GM21786 (cell line): Measurements from ENCODE around the gene NFU1.

Experiments
- ATAC-seq: cut with Tn5 transposase; IDR thresholded peaks from one replicate; pipeline ENCODE4 v1.9.1; 2021; ENCODE audit not compliant: unreplicated experiment

Gene NFU1

GRCh38 chr2:69353360-69353759, 83.9 kb downstream of the NFU1 start:
- ATAC-seq: no peak

GRCh38 chr2:69348781-69349180, 88.5 kb downstream of the NFU1 start:
- ATAC-seq: no peak
